ENCODE data around the gene GBF1. TPM values are rescaled to one million over a fixed set of nuclear protein-coding genes. Genes with fewer than 3 reads are reported as not detected.

Gene GBF1
- total and polyA plus RNA-seq, 2 experiments from 2014 or later = 43.1 to 55.4 TPM

- TF ChIP-seq EZH2 (IDR thresholded peaks at IDR 0.05; ENCODE audit: borderline replicate concordance) (no peak), EZH2phosphoT487 (IDR thresholded peaks at IDR 0.05; ENCODE audit: low read depth, severe bottlenecking, unreplicated experiment) (no peak), CTCF (IDR thresholded peaks at IDR 0.05; ENCODE audit: poor library complexity) (no peak)
- Histone ChIP-seq H3K27me3 (no peaks in the 10 kb centered on the region), H2AFZ (no peak overlapping the region), H3K27ac (no peak overlapping the region), H3K36me3 (replicated peaks; ENCODE audit: insufficient read depth, low read depth) (no peaks in the 10 kb centered on the region), H3K4me1 (ENCODE audit: insufficient read depth) (no peaks in the 10 kb centered on the region), H4K20me1 (ENCODE audit: insufficient read depth, poor library complexity, severe bottlenecking) (no peaks in the 10 kb centered on the region), H3K4me3 (no peak overlapping the region), H3K9me3 (ENCODE audit: low read depth) (no peaks in the 10 kb centered on the region), H3K9me2 (replicated peaks; ENCODE audit: insufficient read depth) (no peaks in the 10 kb centered on the region), H3K79me2 (no peaks in the 10 kb centered on the region), H3K4me2 (no peak overlapping the region)
- DNase-seq (ENCODE audit: low spot score) = no peak
- WGBS (ENCODE audit: low lambda C conversion rate, missing lambda C conversion rate) = 71% methylated on average over 4 of the region's 4 CpGs
Observed at GRCh38 chr10:102384606-102385429, 139.5 kb downstream of the GBF1 start.

- Histone ChIP-seq H3K4me3 (no peak overlapping the region), H3K27me3 (no peaks in the 10 kb centered on the region), H3K79me2 (no peaks in the 10 kb centered on the region), H3K9me3 (ENCODE audit: low read depth) (no peaks in the 10 kb centered on the region), H4K20me1 (ENCODE audit: insufficient read depth, poor library complexity, severe bottlenecking) (no peaks in the 10 kb centered on the region), H2AFZ (no peak overlapping the region), H3K4me2 (no peak overlapping the region), H3K9me2 (replicated peaks; ENCODE audit: insufficient read depth) (no peaks in the 10 kb centered on the region), H3K4me1 (ENCODE audit: insufficient read depth) (peaks cover 6% of the 10 kb centered on the region), H3K27ac (no peak overlapping the region), H3K36me3 (replicated peaks; ENCODE audit: insufficient read depth, low read depth) (no peaks in the 10 kb centered on the region)
- no peak for DNase-seq (ENCODE audit: low spot score)
- no peak for TF ChIP-seq EZH2phosphoT487 (IDR thresholded peaks at IDR 0.05; ENCODE audit: low read depth, severe bottlenecking, unreplicated experiment)
- TF ChIP-seq EZH2 (IDR thresholded peaks at IDR 0.05; ENCODE audit: borderline replicate concordance) = no peak
- no peak for TF ChIP-seq CTCF (IDR thresholded peaks at IDR 0.05; ENCODE audit: poor library complexity)
- 73% methylated on average over 3 of the region's 3 CpGs for WGBS (ENCODE audit: low lambda C conversion rate, missing lambda C conversion rate)
Observed at GRCh38 chr10:102389894-102390293, 144.6 kb downstream of the GBF1 start.

- Histone ChIP-seq H3K9me3 (ENCODE audit: low read depth) (no peaks in the 10 kb centered on the region), H3K79me2 (peaks cover 11% of the 10 kb centered on the region), H3K27ac (no peak overlapping the region), H3K4me3 (no peak overlapping the region), H3K9me2 (replicated peaks; ENCODE audit: insufficient read depth) (no peaks in the 10 kb centered on the region), H3K27me3 (no peaks in the 10 kb centered on the region), H3K36me3 (replicated peaks; ENCODE audit: insufficient read depth, low read depth) (no peaks in the 10 kb centered on the region), H3K4me1 (ENCODE audit: insufficient read depth) (peaks cover 14% of the 10 kb centered on the region), H2AFZ (no peak overlapping the region), H4K20me1 (ENCODE audit: insufficient read depth, poor library complexity, severe bottlenecking) (no peaks in the 10 kb centered on the region), H3K4me2 (no peak overlapping the region)
- DNase-seq (ENCODE audit: low spot score) = no peak
- 87% methylated on average over 5 of the region's 5 CpGs for WGBS (ENCODE audit: low lambda C conversion rate, missing lambda C conversion rate)
- TF ChIP-seq CTCF (IDR thresholded peaks at IDR 0.05; ENCODE audit: poor library complexity) (no peak), EZH2 (IDR thresholded peaks at IDR 0.05; ENCODE audit: borderline replicate concordance) (no peak), EZH2phosphoT487 (IDR thresholded peaks at IDR 0.05; ENCODE audit: low read depth, severe bottlenecking, unreplicated experiment) (no peak)
Observed at GRCh38 chr10:102392306-102392705, 147.0 kb downstream of the GBF1 start.

All from hepatocyte (in vitro differentiated cells).